Osteoblast (primary cell): Measurements from ENCODE around the gene PAWR. TPM values are rescaled to one million over a fixed set of nuclear protein-coding genes. Genes with fewer than 3 reads are reported as not detected.
"Not testable (repeated sequence)": the region's sequence is repeated elsewhere in the genome, so short reads cannot be mapped to it uniquely, and the experiment has no call there.

ENCODE experiments used
- DNase-seq: peaks from one replicate; pipeline ENCODE4 v3.0.0; 2011; ENCODE audit warnings: low spot score, mixed read lengths; ENCODE audit not compliant: insufficient read length; ENCODE audit errors: missing footprints
- H2AFZ ChIP-seq: 2 replicates; pipeline ENCODE4 v1.6.0; 2011; ENCODE audit warnings: mild to moderate bottlenecking, low read length
- H3K27ac ChIP-seq: 2 replicates; pipeline ENCODE4 v1.5.1; 2011; ENCODE audit warnings: mild to moderate bottlenecking, low read depth, low read length, moderate library complexity
- H3K27me3 ChIP-seq: 2 replicates; pipeline ENCODE4 v1.6.0; 2012; ENCODE audit warnings: mild to moderate bottlenecking, control low read depth, inconsistent platforms, low read length, moderate library complexity; ENCODE audit not compliant: insufficient read depth
- H3K36me3 ChIP-seq: 2 replicates; pipeline ENCODE4 v1.5.1; 2011; ENCODE audit warnings: mild to moderate bottlenecking, low read length, control low read depth, moderate library complexity; ENCODE audit not compliant: insufficient read depth
- H3K4me1 ChIP-seq: 2 replicates; pipeline ENCODE4 v1.5.1; 2011; ENCODE audit warnings: mild to moderate bottlenecking, low read length, control low read depth, moderate library complexity; ENCODE audit not compliant: insufficient read depth
- H3K4me2 ChIP-seq: 2 replicates; pipeline ENCODE4 v1.6.0; 2011; ENCODE audit warnings: mild to moderate bottlenecking, low read length; ENCODE audit not compliant: insufficient read depth
- H3K4me3 ChIP-seq: fragments of 200-600 bp; sonication (generic); 3 replicates; pipeline ENCODE4 v1.5.1; 2012; ENCODE audit warnings: mild to moderate bottlenecking, low read length, inconsistent platforms; ENCODE audit not compliant: insufficient read depth
- H3K79me2 ChIP-seq: 2 replicates; pipeline ENCODE4 v1.6.0; 2012; ENCODE audit warnings: mild to moderate bottlenecking, low read length, control low read depth, inconsistent platforms; ENCODE audit not compliant: insufficient read depth
- H3K9me3 ChIP-seq: 2 replicates; pipeline ENCODE4 v1.5.1; 2011; ENCODE audit warnings: low read depth, low read length, control low read depth
- H4K20me1 ChIP-seq: 2 replicates; pipeline ENCODE4 v1.6.0; 2012; ENCODE audit warnings: mild to moderate bottlenecking, low read length, control low read depth; ENCODE audit not compliant: insufficient read depth
- CTCF ChIP-seq: IDR thresholded peaks from 2 replicates; pipeline ENCODE4 v1.5.1; 2011; ENCODE audit warnings: mild to moderate bottlenecking, low read depth, low read length, moderate library complexity; ENCODE audit errors: extremely low read depth
- total RNA-seq: library from RNA; depleted of rRNA; stranded (reverse); fragments of >200 nt; gene quantifications from 2 replicates; pipeline ENCODE4 v1.2.3, GENCODE V29; 2012

Gene PAWR
- total RNA-seq, 1 donor, result 78.5 TPM

- DNase-seq, result no peak
- H3K4me1 ChIP-seq, result no peaks in the 10 kb centered on the region
- no peaks in the 10 kb centered on the region for H3K9me3 ChIP-seq
- TF ChIP-seq CTCF, result no peak
- no peaks in the 10 kb centered on the region for H3K27me3 ChIP-seq
- no peak overlapping the region for H3K4me3 ChIP-seq
- H3K4me2 ChIP-seq, result no peak overlapping the region
- H3K79me2 ChIP-seq, result peaks cover 9% of the 10 kb centered on the region
- no peak overlapping the region for H3K27ac ChIP-seq
- peaks cover 11% of the 10 kb centered on the region for H4K20me1 ChIP-seq
- H2AFZ ChIP-seq, result no peak overlapping the region
- H3K36me3 ChIP-seq, result peaks cover 34% of the 10 kb centered on the region
Observed at GRCh38 chr12:79569679-79570078, 121.1 kb downstream of the PAWR start.

- no peak for DNase-seq
- Histone ChIP-seq H3K4me2 (no peak overlapping the region), H3K36me3 (peaks cover 33% of the 10 kb centered on the region), H4K20me1 (peaks cover 11% of the 10 kb centered on the region), H3K4me3 (no peak overlapping the region), H2AFZ (no peak overlapping the region), H3K27me3 (no peaks in the 10 kb centered on the region), H3K79me2 (peaks cover 9% of the 10 kb centered on the region), H3K27ac (no peak overlapping the region), H3K4me1 (no peaks in the 10 kb centered on the region), H3K9me3 (no peaks in the 10 kb centered on the region)
- TF ChIP-seq CTCF, result no peak
Observed at GRCh38 chr12:79567175-79567563, 123.6 kb downstream of the PAWR start.

- no peak for TF ChIP-seq CTCF
- no peaks in the 10 kb centered on the region for H3K27me3 ChIP-seq
- peak; percentile 82 for DNase-seq
- H3K4me3 ChIP-seq, result no peak overlapping the region
- peaks cover 11% of the 10 kb centered on the region for H4K20me1 ChIP-seq
- no peak overlapping the region for H3K27ac ChIP-seq
- H3K79me2 ChIP-seq, result peaks cover 9% of the 10 kb centered on the region
- peaks cover 33% of the 10 kb centered on the region for H3K36me3 ChIP-seq
- H3K9me3 ChIP-seq, result no peaks in the 10 kb centered on the region
- H2AFZ ChIP-seq, result no peak overlapping the region
- no peak overlapping the region for H3K4me2 ChIP-seq
- no peaks in the 10 kb centered on the region for H3K4me1 ChIP-seq
Observed at GRCh38 chr12:79566452-79567174, 124.2 kb downstream of the PAWR start.

GRCh38 chr12:79564727-79565350 lies 125.9 kb downstream of the PAWR start:
- not testable (repeated sequence) for H3K27ac ChIP-seq, H3K4me3 ChIP-seq, H2AFZ ChIP-seq, H4K20me1 ChIP-seq, H3K4me2 ChIP-seq, DNase-seq, H3K27me3 ChIP-seq, H3K79me2 ChIP-seq, H3K4me1 ChIP-seq, H3K9me3 ChIP-seq
- H3K36me3 ChIP-seq, result peaks cover 31% of the 10 kb centered on the region
